Natural killer cell (primary cell): ENCODE data around the gene KRTAP5-3. TPM values are rescaled to one million over a fixed set of nuclear protein-coding genes. Genes with fewer than 3 reads are reported as not detected.

Experiments
- ATAC-seq, 3 donors: fragments of 150-1000 bp in 2 of 3; fragments of 200-7000 bp in 1 of 3; cut with Tn5 transposase; 1 replicate in 1 of 3; 2 replicates in 2 of 3; pipeline ENCODE4 v1.10.0; 2021; ENCODE audit warnings: mild to moderate bottlenecking in 2 of 3, moderate library complexity in 2 of 3
- DNase-seq, 2 donors: peaks; one replicate each; pipeline versions ENCODE4 v3.0.0 to v3.0.0-alpha.2; 2013 to 2021; ENCODE audit warnings: mixed read lengths in 1 of 2
- H3K27ac ChIP-seq: one replicate; pipeline ENCODE4 v1.5.1; 2013; ENCODE audit warnings: mild to moderate bottlenecking, low read length
- H3K27me3 ChIP-seq: one replicate; pipeline ENCODE4 v1.6.1; 2013; ENCODE audit warnings: low read length; ENCODE audit not compliant: control insufficient read depth, insufficient read depth
- H3K36me3 ChIP-seq: one replicate; pipeline ENCODE4 v1.6.1; 2013; ENCODE audit warnings: low read length; ENCODE audit not compliant: control insufficient read depth, insufficient read depth
- H3K4me1 ChIP-seq: one replicate; pipeline ENCODE4 v1.6.1; 2013; ENCODE audit warnings: low read length; ENCODE audit not compliant: control insufficient read depth, insufficient read depth
- H3K4me3 ChIP-seq: one replicate; pipeline ENCODE4 v1.5.1; 2013; ENCODE audit warnings: low read length
- H3K9me3 ChIP-seq: one replicate; pipeline ENCODE4 v1.6.1; 2013; ENCODE audit warnings: low read length; ENCODE audit not compliant: control insufficient read depth, insufficient read depth
- H3K27ac Mint-ChIP-seq, 2 donors: one replicate each; pipeline ENCODE4 v1.8.0; 2022; ENCODE audit warnings: mild to moderate bottlenecking in 2 of 2, mixed read lengths in 2 of 2, moderate library complexity in 1 of 2
- H3K27me3 Mint-ChIP-seq, 2 donors: one replicate each; pipeline ENCODE4 v1.8.0; 2022; ENCODE audit warnings: low read depth in 2 of 2, mixed read lengths in 2 of 2
- H3K36me3 Mint-ChIP-seq: one replicate; pipeline ENCODE4 v1.8.0; 2022; ENCODE audit warnings: mixed read lengths
- H3K4me1 Mint-ChIP-seq, 2 donors: one replicate each; pipeline ENCODE4 v1.8.0; 2022; ENCODE audit warnings: mixed read lengths in 2 of 2
- H3K4me3 Mint-ChIP-seq: one replicate; pipeline ENCODE4 v1.8.0; 2022; ENCODE audit warnings: mild to moderate bottlenecking, moderate library complexity, mixed read lengths
- H3K9me3 Mint-ChIP-seq, 2 donors: one replicate each; pipeline ENCODE4 v1.8.0; 2022; ENCODE audit warnings: mixed read lengths in 2 of 2
- CTCF ChIP-seq: fragments of 200-600 bp; IDR thresholded peaks from one replicate; pipeline ENCODE4 v1.8.0; 2022; ENCODE audit warnings: antibody characterized with exemption
- WGBS: methylation state at CpG from one replicate; pipeline ENCODE4 v1.1.7; 2013; ENCODE audit warnings: missing lambda C conversion rate; ENCODE audit not compliant: insufficient coverage; 5-methylcytosine and 5-hydroxymethylcytosine counted together
- intact Hi-C: fragments of 100-400 bp; cut with micrococcal nuclease; formaldehyde crosslinking; loops from one replicate; pipeline ENCODE4 v1.14.2; 2022
- total RNA-seq, 4 donors: library from RNA; stranded (reverse); fragments of 120-200 nt in 1 of 4; gene quantifications; one replicate each; pipeline versions ENCODE4 v1.2.3 to v1.2.4, GENCODE V29; 2013 to 2022

Gene KRTAP5-3
- total RNA-seq, 3 donors from 2014 or later (not counting 1 experiment from before 2014, with no cell fraction given): not detected

- H3K27me3 Mint-ChIP-seq: peaks cover 46 to 58% of the 10 kb centered on the region in 2 donors
- no peaks in the 10 kb centered on the region for H3K9me3 Mint-ChIP-seq
- H3K27ac ChIP-seq: no peak overlapping the region
- H3K36me3 ChIP-seq: no peaks in the 10 kb centered on the region
- DNase-seq (no peak), ATAC-seq (no peak)
- no peak overlapping the region for H3K27ac Mint-ChIP-seq
- H3K27me3 ChIP-seq: peaks cover 7% of the 10 kb centered on the region
- no peaks in the 10 kb centered on the region for H3K4me1 Mint-ChIP-seq
- no peak for TF ChIP-seq CTCF
- no peak overlapping the region for H3K4me3 Mint-ChIP-seq
- WGBS: 86% methylated on average over 13 of the region's 13 CpGs
- H3K4me1 ChIP-seq: peaks cover 9% of the 10 kb centered on the region
- intact Hi-C loops: no loop called here
- no peaks in the 10 kb centered on the region for H3K36me3 Mint-ChIP-seq
- H3K4me3 ChIP-seq: no peak overlapping the region
- no peaks in the 10 kb centered on the region for H3K9me3 ChIP-seq
Measured at GRCh38 chr11:1631066-1631568, 22.9 kb upstream of the KRTAP5-3 start.

DNA sequence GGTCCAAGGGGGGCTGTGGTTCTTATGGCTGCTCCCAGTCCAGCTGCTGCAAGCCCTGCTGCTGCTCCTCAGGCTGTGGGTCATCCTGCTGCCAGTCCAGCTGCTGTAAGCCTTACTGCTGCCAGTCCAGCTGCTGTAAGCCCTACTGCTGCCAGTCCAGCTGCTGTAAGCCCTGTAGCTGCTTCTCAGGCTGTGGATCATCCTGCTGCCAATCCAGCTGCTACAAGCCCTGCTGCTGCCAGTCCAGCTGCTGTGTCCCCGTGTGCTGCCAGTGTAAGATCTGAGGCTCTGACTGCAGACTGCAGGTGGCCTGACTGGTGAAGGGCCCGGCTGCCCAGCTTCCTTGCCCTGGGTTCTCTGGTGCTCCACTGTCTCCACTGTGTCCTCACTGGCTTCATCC is 22.0 kb upstream of the KRTAP5-3 start:
- TF ChIP-seq CTCF: no peak
- Histone ChIP-seq H3K4me1 (peaks cover 9% of the 10 kb centered on the region), H3K27me3 (peaks cover 7% of the 10 kb centered on the region), H3K9me3 (no peaks in the 10 kb centered on the region), H3K36me3 (no peaks in the 10 kb centered on the region), H3K4me3 (no peak overlapping the region), H3K27ac (no peak overlapping the region)
- Mint-ChIP-seq H3K36me3 (no peaks in the 10 kb centered on the region), H3K4me1 (no peaks in the 10 kb centered on the region), H3K27me3 (peaks cover 38 to 49% of the 10 kb centered on the region in 2 donors), H3K4me3 (no peak overlapping the region), H3K9me3 (no peaks in the 10 kb centered on the region), H3K27ac (no peak overlapping the region)
- no peak for DNase-seq
- no peak for ATAC-seq
- 63% methylated on average over 2 of the region's 2 CpGs for WGBS
- intact Hi-C loops: no loop called here

- no peak for DNase-seq
- H3K4me3 ChIP-seq: no peak within 1 kb of the TSS
- H3K27ac ChIP-seq: no peak within 1 kb of the TSS
- Mint-ChIP-seq H3K27me3 (peaks cover 34 to 47% of the 10 kb centered on the region in 2 donors), H3K27ac (no peak within 1 kb of the TSS), H3K36me3 (no peaks in the 10 kb centered on the region), H3K4me3 (no peak within 1 kb of the TSS), H3K9me3 (no peaks in the 10 kb centered on the region), H3K4me1 (no peaks in the 10 kb centered on the region)
- no peaks in the 10 kb centered on the region for H3K36me3 ChIP-seq
- TF ChIP-seq CTCF: no peak
- no peak for ATAC-seq
- intact Hi-C loops: loop anchor here (5.0 kb wide), 1 partner anchor 82 kb away; no protein-coding TSS in a partner anchor
- peaks cover 7% of the 10 kb centered on the region for H3K27me3 ChIP-seq
- H3K4me1 ChIP-seq: peaks cover 9% of the 10 kb centered on the region
- WGBS: 70% methylated on average over 24 of the region's 26 CpGs
- no peaks in the 10 kb centered on the region for H3K9me3 ChIP-seq
Measured at GRCh38 chr11:1629326-1630185, 21.3 kb upstream of the KRTAP5-3 start, which contains the start of gene KRTAP5-5. Gene KRTAP5-5 (plus strand): TSS chr11:1629775. CDS start chr11:1629841, 66 bp downstream.
